HG02943 (cell line): Measurements from ENCODE around the gene SPATA31E1.
"Not testable (repeated sequence)": the region's sequence is repeated elsewhere in the genome, so short reads cannot be mapped to it uniquely, and the experiment has no call there.

Experiments used
- ATAC-seq: cut with Tn5 transposase; IDR thresholded peaks from one replicate; pipeline ENCODE4 v1.9.1; 2021; ENCODE audit warnings: mild to moderate bottlenecking, low read depth, moderate library complexity; ENCODE audit not compliant: unreplicated experiment

SPATA31E1 gene

GRCh38 chr9:87919013-87919412, 36.3 kb downstream of the SPATA31E1 start:
- ATAC-seq = not testable (repeated sequence)

GRCh38 chr9:87921561-87921960, 38.9 kb downstream of the SPATA31E1 start:
- ATAC-seq = not testable (repeated sequence)

- ATAC-seq = not testable (repeated sequence)
Observed at GRCh38 chr9:87923012-87923411, 40.3 kb downstream of the SPATA31E1 start.

- not testable (repeated sequence) for ATAC-seq
Observed at GRCh38 chr9:87924851-87925250, 42.2 kb downstream of the SPATA31E1 start.

- ATAC-seq = not testable (repeated sequence)
Observed at GRCh38 chr9:87929152-87929551, 46.5 kb downstream of the SPATA31E1 start.

- not testable (repeated sequence) for ATAC-seq
Observed at GRCh38 chr9:87934444-87934843, 51.8 kb downstream of the SPATA31E1 start.

- not testable (repeated sequence) for ATAC-seq
Observed at GRCh38 chr9:87937352-87937751, 54.7 kb downstream of the SPATA31E1 start.

GRCh38 chr9:87937918-87938317, 55.2 kb downstream of the SPATA31E1 start:
- not testable (repeated sequence) for ATAC-seq

- ATAC-seq = not testable (repeated sequence)
Observed at GRCh38 chr9:87938336-87938735, 55.7 kb downstream of the SPATA31E1 start.
